Gastroesophageal sphincter (tissue), 4 donors: Measurements from ENCODE around the gene TMEM169. TPM values are rescaled to one million over a fixed set of nuclear protein-coding genes. Genes with fewer than 3 reads are reported as not detected.

Experiments used
- ATAC-seq: fragments of 150-250 bp; one replicate; pipeline ENCODE4 v1.9.1; 2016; ENCODE audit warnings: mild to moderate bottlenecking, moderate library complexity
- H3K27ac ChIP-seq, 4 donors: fragments of 200-600 bp; sonication (generic) in 3 of 4; 1 replicate in 3 of 4; 2 replicates in 1 of 4; pipeline ENCODE4 v1.5.1; 2016 to 2019
- H3K27me3 ChIP-seq: fragments of 200-600 bp; sonication (generic); one replicate; pipeline ENCODE4 v1.5.1; 2019
- H3K36me3 ChIP-seq, 2 donors: fragments of 200-600 bp; sonication (generic); one replicate each; pipeline ENCODE4 v1.5.1; 2019; ENCODE audit warnings: control low read depth in 1 of 2
- H3K4me1 ChIP-seq, 3 donors: fragments of 200-600 bp; sonication (generic); 1 replicate in 2 of 3; 2 replicates in 1 of 3; pipeline ENCODE4 v1.5.1; 2016 to 2019; ENCODE audit warnings: control low read depth in 2 of 3
- H3K4me3 ChIP-seq, 2 donors: fragments of 200-600 bp; sonication (generic); one replicate each; pipeline ENCODE4 v1.5.1; 2019; ENCODE audit warnings: mild to moderate bottlenecking in 1 of 2, moderate library complexity in 1 of 2
- H3K9me3 ChIP-seq, 3 donors: fragments of 200-600 bp; sonication (generic); one replicate each; pipeline ENCODE4 v1.5.1; 2017 to 2019; ENCODE audit warnings: control low read depth in 2 of 3
- CTCF ChIP-seq, 4 experiments: fragments of 200-600 bp in 2 of 4; fragments of 450-650 bp in 2 of 4; sonication (generic) in 1 of 4; IDR thresholded peaks; one replicate each; pipeline ENCODE4 v1.5.1; 2017 to 2019; ENCODE audit warnings: antibody characterized with exemption in 4 of 4, mild to moderate bottlenecking in 2 of 4, moderate library complexity in 2 of 4
- EP300 ChIP-seq: sonication (generic); formaldehyde crosslinking; IDR thresholded peaks from one replicate; pipeline ENCODE4 v1.6.1; 2017; ENCODE audit warnings: antibody characterized with exemption, mild to moderate bottlenecking
- POLR2A ChIP-seq, 2 donors: fragments of 450-650 bp; IDR thresholded peaks; one replicate each; pipeline ENCODE4 v1.6.1; 2017; ENCODE audit warnings: antibody characterized with exemption in 2 of 2, mild to moderate bottlenecking in 2 of 2, moderate library complexity in 1 of 2
- POLR2AphosphoS5 ChIP-seq: sonication (generic); formaldehyde crosslinking; IDR thresholded peaks from one replicate; pipeline ENCODE4 v1.6.1; 2017; ENCODE audit warnings: antibody characterized with exemption
- WGBS, 2 donors: methylation state at CpG; one replicate each; pipeline ENCODE4 v1.1.5; 2018; ENCODE audit warnings: low coverage in 1 of 2; 5-methylcytosine and 5-hydroxymethylcytosine counted together
- total RNA-seq, 4 donors: library from RNA; depleted of rRNA; stranded (reverse); fragments of >200 nt; gene quantifications; one replicate each; pipeline ENCODE4 v1.1.0, GENCODE V29; 2016

The TMEM169 gene
- total RNA-seq, 4 donors from 2014 or later = 0.67 to 3.1 (median 0.78) TPM; not detected in 1

DNA sequence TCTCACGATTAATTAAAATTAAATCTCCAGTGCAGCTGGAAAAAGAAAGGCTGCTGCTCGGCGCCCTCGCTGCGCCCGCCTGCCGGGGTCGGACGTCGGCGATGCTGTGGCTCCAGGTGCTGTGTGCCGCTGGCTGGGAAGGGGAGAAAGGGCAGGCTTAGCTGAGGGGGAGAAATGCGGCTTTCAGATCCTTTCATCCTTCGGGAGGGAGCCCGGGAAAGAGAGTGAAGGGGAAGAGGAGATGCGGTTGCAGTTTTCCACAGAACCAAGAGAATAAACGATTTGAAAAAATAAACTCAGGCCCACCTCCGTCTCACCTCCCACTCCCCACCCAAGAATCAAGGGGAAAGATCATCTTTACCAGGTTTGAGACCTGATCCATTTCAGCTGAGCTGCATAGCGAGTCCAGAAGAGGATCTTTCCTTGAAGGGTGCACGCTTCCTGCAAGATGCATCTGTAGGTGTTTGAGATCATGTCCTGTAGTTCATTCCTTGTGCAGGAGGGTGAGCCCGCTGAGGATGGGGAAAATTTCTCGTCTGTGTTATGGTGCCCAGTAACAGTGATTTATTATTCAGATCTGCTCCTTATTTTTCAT is 495 bp downstream of the TMEM169 start:
- Histone ChIP-seq H3K36me3 (no peaks in the 10 kb centered on the region), H3K4me1 (peaks cover 0 to 26% (median 0%) of the 10 kb centered on the region in 3 donors), H3K27ac (peak overlapping the region in 3 of 4 donors; percentile 41 to 67 (median 64)), H3K4me3 (peak overlapping the region; percentile 60 to 73), H3K27me3 (no peaks in the 10 kb centered on the region), H3K9me3 (no peaks in the 10 kb centered on the region)
- TF ChIP-seq POLR2A (IDR thresholded peaks at IDR 0.05) = no peak
- no peak for TF ChIP-seq CTCF (IDR thresholded peaks at IDR 0.05)
- no peak for TF ChIP-seq POLR2AphosphoS5
- TF ChIP-seq EP300 = no peak
- WGBS, 2 donors = 3 to 7% methylated on average over 13 to 19 of the region's 22 CpGs
- no peak for ATAC-seq

- 60 to 79% methylated on average over 2 to 3 of the region's 3 CpGs for WGBS, 2 donors
- TF ChIP-seq EP300 = no peak
- no peak for TF ChIP-seq CTCF (IDR thresholded peaks at IDR 0.05)
- no peak for TF ChIP-seq POLR2A (IDR thresholded peaks at IDR 0.05)
- TF ChIP-seq POLR2AphosphoS5 = no peak
- ATAC-seq = no peak
Measured at GRCh38 chr2:216082805-216083204, 1.1 kb downstream of the TMEM169 start.

GRCh38 chr2:216083464-216084281 is 2.0 kb downstream of the TMEM169 start:
- Histone ChIP-seq H3K4me3 (no peak overlapping the region), H3K9me3 (no peaks in the 10 kb centered on the region), H3K27ac (no peak overlapping the region), H3K27me3 (no peaks in the 10 kb centered on the region), H3K4me1 (peaks cover 0 to 26% (median 0%) of the 10 kb centered on the region in 3 donors), H3K36me3 (no peaks in the 10 kb centered on the region)
- TF ChIP-seq CTCF (IDR thresholded peaks at IDR 0.05) (no peak), EP300 (no peak), POLR2AphosphoS5 (no peak), POLR2A (IDR thresholded peaks at IDR 0.05) (no peak)
- no peak for ATAC-seq
- 83% methylated on average over 1 to 6 of the region's 11 CpGs for WGBS, 2 donors

More at GRCh38 chr2:216082805-216083204, 1.1 kb downstream of the TMEM169 start:
- Histone ChIP-seq H3K27ac (no peak overlapping the region), H3K36me3 (no peaks in the 10 kb centered on the region), H3K9me3 (no peaks in the 10 kb centered on the region), H3K4me1 (peaks cover 0 to 26% (median 0%) of the 10 kb centered on the region in 3 donors), H3K27me3 (no peaks in the 10 kb centered on the region), H3K4me3 (no peak overlapping the region)

GRCh38 chr2:216084547-216084946 is 2.8 kb downstream of the TMEM169 start:
- WGBS, 2 donors = 77 to 82% methylated on average over 3 of the region's 3 CpGs
- H3K4me1 ChIP-seq = peaks cover 0 to 26% (median 0%) of the 10 kb centered on the region in 3 donors
- no peak overlapping the region for H3K27ac ChIP-seq
- no peak overlapping the region for H3K4me3 ChIP-seq
- H3K36me3 ChIP-seq = no peaks in the 10 kb centered on the region
- H3K9me3 ChIP-seq = no peaks in the 10 kb centered on the region
- TF ChIP-seq EP300 = no peak
- no peak for TF ChIP-seq CTCF (IDR thresholded peaks at IDR 0.05)
- no peak for TF ChIP-seq POLR2AphosphoS5
- no peak for TF ChIP-seq POLR2A (IDR thresholded peaks at IDR 0.05)
- ATAC-seq = no peak
- no peaks in the 10 kb centered on the region for H3K27me3 ChIP-seq
